ENCODE measurements around the gene ALDH1A3.

DNA sequence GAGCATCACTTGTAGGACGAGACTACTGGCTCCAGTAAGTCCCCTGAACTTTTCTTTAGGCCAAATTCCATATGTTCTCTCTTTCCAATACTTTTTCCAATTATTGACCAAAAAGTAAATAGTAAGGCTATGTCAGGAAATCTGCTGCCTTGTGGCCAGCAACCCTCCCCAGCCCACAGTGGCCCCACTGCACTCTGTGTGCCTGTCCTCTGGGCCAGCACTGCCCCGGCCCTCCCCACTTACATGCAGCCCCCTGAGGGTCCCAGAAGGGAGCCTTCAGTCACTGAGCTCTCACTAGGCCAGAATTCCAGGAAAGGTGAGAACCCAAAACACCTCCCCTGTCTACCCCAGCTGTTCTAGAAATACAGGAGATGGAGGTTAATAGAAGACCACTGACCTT is 21.3 kb upstream of the ALDH1A3 start:
- TF ChIP-seq POLR2A (IDR thresholded peaks at IDR 0.05) (no peak), POLR2AphosphoS5 (IDR thresholded peaks at IDR 0.05) (no peak)

Data from prostate gland (tissue), 1 donor.